Skin of body (tissue), 2 donors: ENCODE measurements around the gene LRRC15. TPM values are rescaled to one million over a fixed set of nuclear protein-coding genes. Genes with fewer than 3 reads are reported as not detected.

Source experiments
- DNase-seq: peaks from one replicate; lab custom pipeline; 2025; lab: John Stamatoyannopoulos, UW
- total RNA-seq: library from RNA; depleted of rRNA; stranded (reverse); fragments of >200 nt; gene quantifications from one replicate; pipeline ENCODE4 v1.2.3, GENCODE V29; 2014

The LRRC15 gene
- total RNA-seq, 1 donor from 2014 or later, result 23.6 TPM

DNA sequence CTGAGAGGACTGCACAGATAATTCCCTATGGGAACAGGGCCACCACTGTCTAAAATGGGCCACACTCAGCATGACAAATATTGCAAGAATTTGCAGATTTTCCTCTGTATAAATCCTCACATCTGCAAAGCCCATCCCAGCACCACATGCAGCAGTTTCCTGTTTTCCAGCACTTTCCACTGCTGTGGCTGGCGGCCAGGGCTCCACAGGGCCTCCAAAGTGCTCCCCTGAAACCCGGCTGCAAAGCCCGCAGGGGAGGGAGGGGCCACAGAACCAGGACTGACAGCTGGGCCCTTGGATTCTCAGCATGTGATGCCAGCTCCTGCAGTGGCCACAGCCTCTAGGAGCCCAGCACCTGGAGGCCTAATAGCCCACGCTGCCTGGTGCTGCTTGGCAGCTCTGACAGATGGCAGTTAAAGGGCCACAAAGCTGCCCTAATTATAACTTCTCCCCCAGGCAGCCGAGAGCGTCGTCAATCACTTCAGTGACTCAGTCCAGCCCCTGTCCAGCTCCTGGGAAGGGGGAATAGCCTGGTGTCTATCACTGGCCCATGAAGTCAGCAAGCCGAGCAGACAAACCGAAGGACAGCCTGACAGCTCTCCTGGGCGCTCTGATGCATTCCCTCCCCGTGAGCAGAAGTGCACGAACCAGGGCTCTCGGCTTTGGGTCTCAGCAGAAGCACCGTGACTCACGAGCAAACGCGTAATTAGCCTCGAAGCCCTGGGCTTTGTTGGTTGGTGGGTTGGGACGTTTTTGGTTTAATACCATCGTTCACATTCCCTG, 4.7 kb downstream of the LRRC15 start:
- DNase-seq, result peak; percentile 86

DNA sequence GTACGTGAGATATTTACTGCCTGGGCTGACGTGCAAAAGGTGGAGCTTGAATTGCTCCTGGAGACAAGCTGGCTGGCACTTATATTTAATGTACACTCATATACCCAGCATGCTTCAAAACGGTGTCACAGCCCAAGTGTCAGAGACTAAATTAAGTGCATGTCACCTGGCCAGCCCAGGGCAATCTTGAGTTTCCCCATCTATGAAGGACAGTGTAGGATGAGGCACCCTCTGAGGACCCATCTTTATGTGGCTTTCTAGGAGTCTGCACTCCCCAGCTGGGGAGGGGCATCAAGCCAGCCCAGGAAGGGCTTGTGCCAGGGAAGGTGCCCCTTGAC, 5.3 kb downstream of the LRRC15 start:
- DNase-seq, result no peak

DNA sequence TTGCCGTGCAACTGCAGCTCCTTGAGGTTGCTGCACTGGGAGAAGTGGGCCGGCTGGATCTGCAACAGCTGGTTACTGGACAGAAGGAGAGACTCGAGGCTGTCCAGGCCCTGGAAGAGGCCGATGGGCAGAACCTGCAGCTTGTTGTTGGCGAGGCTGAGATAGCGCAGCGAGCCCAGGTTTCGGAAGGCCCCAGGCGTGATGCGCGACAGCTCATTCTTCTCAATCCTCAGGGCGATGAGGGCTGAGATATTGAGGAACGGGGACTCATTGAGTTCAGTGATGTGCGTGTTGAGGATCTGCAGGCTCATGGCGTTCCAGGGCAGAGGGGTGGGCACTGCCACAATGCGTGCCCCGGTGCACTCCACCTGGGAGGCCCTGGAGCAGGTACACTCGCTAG, 9.0 kb downstream of the LRRC15 start:
- DNase-seq, result no peak

DNA sequence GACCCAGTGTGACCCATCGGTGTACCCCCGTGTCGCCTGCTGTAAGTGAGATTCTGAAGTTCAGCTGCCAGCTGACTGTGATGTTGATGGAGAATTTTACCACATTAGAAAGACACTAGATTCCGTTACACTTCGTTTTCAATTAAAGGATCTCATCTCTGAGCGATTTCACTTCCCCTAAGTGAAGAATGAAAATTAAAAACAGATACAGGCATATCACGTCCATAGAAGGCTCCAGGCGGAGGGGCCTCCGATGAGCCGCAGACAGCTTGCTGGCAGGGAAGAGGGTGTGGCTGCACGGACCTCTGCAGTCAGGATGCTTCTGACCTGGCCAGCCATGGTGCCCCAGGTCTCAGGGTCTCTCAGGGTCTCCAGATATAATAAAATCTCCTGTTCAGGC, 11.9 kb downstream of the LRRC15 start:
- peak; percentile 45 for DNase-seq

DNA sequence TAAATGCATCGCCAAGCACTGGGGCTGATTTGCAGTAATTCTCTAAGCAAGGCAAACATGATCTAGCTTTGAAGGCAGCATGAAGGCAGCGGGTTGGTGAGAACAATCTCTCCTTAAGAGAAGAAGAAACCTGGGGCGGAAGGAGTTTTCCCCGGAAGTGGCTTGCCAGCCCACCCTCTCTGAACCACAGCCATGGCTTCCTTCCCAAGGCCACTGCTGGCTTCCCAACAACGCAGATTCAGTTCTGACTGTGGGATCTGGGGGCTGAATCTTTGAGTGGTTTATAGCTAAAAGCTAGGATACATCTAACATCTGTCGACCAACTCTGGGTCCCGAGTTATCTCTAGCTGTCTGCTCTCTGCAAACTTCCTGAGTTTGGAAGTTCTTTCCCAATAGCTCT, 14.2 kb downstream of the LRRC15 start:
- DNase-seq, result no peak

DNA sequence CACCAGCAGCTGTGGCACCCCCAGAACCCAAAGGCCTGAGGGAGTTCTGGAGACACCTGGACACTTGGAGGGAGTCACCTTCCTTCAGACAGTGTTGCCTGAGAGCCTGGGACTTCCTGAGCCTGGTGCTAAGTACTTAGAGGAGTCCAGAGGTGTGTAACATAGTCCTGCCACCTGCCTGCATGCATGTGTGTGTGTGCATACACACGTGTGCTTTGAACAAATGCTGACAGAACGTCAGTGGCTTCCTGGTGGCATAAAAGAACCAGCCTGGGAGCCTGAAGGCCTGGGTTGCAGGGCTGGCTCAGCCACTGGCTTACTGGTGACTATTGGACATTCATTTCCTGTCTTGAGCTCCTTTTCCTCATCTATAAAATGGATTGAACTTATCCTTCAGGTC, 15.2 kb downstream of the LRRC15 start:
- no peak for DNase-seq

DNA sequence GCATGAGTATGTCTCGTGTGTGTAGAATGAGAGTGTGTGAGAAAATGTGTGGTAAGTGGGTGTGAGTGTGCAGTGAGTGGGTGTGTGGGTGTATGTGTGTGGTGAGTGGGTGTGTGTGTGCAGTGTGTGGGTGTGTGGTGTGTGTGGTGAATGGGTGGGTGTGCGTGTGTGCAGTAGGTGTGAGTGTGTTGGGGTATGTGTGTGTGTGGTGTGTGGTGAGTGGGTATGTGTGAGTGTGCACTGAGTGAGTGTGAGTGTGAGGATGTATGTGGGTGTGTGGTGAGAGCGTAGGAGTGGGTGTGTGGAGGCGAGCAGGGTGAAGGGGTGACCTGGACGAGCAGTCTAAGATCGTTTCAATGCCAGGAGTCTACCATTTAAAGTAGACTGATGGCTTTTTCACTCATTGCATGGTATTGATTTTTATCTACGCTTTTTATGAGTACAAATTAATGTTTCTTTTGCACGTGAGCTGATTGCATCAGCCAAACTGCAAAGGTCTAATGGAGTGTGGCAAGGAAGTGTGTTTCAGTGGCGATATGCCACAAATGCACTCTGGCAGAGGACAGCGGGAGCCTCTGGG, 16.8 kb downstream of the LRRC15 start:
- DNase-seq, result no peak

DNA sequence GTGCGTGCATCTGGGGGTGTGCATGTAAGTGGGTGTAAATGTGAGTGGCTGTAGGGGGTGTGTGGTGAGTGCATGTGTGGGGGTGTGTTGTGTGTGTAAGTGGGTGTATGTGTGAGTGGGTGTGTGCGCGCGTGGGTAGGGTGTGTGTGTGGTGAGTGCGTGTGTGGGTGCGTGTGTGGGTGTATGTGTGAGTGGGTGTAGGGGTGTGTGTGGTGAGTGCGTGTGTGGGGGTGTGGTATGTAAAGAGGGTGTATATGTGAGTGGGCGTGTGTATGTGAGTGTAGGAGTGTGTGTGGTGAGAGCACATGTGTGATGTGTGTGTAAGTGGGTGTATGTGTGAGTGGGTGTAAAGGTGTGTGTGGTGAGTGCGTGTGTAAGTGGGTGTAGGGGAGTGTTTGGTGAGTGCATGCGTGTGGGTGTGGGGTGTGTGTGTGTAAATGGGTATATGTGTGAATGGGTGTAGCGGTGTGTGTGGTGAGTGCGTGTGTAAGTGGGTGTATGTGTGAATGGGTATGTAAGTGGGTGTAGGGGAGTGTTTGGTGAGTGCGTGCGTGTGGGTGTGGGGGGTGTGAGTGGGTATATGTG, 17.5 kb downstream of the LRRC15 start:
- no peak for DNase-seq

DNA sequence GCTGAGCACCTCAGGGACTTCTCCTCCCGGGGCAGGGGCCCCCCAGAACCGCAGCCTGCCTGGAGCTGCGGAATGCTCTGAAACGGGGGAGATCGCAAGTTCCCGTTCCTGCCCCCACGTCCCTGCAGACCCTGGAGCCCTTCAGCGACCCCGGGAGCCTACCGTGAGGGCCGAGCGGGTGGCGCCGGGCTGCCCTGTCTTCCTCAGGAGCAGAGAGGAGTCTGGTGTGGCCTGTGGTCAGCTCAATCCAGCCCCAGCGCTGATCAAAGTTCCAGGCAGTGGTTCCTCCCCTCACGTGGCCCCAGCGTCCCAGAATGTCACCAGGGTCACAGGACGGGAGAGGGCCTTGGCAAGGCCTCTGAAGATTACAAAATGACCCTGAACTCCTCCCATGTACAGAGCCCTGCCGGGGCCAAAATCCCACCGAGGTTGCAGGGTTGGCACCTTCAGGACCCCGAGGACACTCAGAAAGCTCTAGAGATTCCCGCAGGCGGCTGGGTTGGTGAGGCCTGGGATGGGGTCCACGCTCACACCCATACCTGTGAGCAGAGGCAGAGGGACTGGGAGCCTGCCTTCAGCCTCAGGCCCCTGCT, 18.4 kb downstream of the LRRC15 start, which contains the start of gene CPN2:
CPN2 (minus strand) TSS at position 249 of the 593 bp plus-strand sequence. CDS start 8,626 bp downstream, outside the sequence.
- DNase-seq, result no peak

DNA sequence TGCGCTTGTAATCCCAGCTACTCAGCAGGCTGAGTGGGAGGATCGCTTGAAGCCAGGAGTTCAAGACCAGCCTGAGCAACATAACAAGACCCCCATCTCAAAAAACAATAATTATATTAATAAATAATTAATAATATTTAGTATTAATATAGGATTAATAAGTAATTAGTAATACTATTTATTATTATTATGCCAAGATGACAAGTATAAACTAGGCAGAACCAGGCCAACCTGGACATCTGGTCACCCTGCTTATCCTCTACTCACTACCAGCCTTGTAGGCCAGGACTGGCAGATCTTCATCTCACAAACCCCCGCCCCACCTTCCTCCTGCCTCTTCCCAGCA, 18.8 kb downstream of the LRRC15 start:
- DNase-seq, result no peak

DNA sequence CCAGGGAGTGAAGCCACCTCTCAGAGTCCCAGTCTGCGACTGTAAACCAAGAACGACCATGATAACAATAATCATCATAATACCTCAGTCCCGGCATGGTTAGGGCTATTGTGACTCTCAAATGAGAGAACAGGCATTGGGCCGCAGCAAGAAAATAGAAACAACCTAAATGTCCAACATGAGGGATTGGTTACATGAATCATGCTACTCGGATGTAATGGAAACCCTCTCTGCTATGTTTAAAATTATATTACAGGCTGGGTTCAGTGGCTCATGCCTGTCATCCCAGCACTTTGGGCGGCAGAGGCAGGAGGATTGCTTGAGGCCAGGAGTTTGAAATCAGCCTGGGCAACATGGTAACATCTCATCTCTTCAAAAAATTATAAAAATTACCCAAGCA, 21.2 kb downstream of the LRRC15 start:
- DNase-seq, result peak; percentile 22

DNA sequence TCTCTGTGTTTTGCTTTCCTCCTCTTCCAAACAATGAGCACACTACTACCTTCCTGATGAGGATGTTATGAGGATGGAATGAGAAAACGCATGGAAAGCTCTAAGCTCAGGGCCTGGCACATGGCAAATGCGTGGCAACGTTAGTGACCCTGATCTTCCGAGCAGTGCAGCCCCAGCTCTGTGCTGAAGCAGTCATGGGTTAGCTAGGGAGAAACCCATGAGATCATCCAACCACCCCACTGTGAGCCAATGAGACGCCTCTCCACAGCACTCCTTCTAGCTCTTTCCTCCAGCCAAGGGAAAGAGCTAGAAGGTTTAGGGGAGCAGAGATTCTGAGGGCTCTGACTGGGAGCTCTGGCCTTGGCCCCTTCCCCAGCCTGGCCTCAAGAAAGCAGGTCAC, 22.9 kb downstream of the LRRC15 start:
- no peak for DNase-seq

DNA sequence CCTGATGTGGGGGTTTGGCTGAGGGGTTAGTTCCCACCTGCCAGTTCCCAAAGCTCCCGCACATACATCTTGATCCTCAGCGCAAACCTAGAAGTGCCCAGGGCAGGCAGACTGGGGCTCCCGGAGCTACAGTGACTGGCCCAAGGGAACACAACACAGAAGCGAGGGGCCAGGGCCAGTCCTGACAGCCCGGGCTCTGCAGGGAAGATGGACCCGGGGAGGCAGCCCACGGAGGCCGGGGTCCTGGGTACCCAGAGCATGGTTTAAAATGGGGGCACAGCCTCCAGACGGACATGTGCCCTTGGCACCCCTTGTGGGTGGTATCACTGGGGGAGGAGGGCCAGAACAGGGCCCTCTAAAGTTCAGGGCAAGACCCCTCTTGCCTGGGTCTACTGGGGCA, 23.5 kb downstream of the LRRC15 start:
- DNase-seq, result no peak

DNA sequence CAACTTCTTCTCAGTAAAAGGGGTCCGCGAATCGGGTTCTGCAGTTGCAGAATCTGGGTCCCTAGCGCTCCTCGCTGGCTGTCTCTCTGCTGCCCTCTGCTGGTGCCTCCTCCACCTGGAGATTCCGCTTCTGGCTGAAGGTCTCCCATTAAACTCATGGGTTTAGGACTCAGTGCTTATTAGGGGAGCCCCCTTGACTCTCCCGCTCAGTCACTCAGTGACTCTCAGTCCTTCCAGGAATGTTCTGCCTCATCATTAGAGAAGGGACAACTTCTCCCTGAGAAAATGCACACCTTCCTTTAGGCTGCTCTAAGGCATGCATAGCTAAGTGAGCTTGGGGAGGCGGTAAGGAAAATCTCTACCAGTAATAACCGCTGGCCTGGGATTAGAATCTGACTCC, 25.5 kb downstream of the LRRC15 start:
- DNase-seq, result peak; percentile 44

DNA sequence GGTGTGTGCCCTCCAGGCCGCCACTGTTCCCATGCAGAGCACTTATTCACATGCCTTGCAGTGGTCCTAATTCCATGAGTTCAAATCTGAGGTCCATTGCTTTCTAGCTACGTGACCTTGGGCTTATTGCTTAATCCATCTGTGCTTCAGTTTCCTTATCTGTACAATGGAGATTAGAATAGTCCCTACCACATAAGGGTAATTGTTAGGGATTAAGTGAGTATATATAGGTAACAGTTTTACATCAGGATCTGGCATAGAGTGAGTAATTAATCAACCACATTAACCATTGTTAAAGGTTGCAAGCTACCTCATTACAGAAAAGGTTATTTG, 26.0 kb downstream of the LRRC15 start:
- DNase-seq, result no peak

DNA sequence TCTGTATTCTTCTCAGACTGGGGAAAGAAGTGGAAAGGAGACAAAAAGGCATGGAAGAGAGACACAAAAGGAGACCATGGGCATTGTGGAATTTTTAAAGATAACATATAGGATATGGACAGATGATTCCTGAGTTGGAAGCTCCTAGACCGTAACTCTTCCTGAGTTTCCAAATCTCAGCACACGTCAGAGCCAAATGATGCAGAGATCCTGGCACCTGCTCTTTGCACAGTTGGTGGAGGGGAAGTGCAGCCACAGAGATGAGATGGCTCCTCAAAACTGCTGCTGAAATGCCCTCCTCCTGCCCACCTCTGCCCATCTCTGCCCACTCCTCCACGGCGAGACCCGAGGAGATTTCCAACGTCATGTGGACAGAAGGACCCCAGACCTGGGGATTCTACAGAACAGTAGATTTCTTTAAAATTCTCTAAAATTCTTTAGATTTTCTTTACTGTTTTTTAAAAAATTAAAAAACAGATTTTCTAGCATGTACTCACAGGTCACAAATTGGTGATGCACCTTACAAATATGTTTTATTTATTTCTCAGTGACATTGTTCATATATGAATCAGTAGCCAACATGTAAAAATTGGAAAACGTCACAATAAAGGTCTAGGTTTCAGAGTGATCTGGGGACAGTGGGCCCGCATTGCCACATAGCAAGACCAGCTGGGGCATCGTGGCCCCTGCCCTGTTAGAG, 26.5 kb downstream of the LRRC15 start:
- DNase-seq, result no peak

DNA sequence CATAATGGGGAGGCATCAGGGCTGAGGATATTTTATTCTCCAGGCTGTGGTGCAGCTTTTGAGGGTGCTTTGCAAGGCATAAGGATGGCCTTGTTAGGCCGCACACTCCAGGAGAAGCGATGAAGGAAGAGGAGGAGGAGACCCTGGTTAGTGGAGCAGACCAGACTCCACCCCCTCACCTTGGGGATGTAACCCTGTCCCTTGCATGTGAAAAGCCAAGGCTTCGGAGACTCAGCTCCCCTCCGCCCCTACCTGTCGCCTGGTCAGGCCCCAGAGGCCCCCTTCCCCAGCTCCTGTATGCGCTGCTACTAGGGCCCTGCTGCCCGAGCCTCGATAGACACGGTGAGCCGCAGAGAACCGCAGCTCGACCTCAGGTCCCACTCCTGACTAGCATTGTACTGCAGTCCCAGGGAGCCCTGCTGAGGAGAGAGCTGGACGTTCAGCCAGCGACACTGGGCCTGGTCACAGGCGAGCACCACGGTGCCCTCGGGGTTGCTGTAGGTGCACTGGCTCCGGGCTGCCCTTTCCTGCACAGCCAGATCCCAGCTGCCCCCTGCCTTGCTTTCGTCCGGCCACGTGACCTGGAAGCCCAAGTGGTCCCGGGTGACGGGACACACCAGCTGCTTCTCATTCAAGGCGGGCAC, 28.7 kb downstream of the LRRC15 start:
- no peak for DNase-seq

DNA sequence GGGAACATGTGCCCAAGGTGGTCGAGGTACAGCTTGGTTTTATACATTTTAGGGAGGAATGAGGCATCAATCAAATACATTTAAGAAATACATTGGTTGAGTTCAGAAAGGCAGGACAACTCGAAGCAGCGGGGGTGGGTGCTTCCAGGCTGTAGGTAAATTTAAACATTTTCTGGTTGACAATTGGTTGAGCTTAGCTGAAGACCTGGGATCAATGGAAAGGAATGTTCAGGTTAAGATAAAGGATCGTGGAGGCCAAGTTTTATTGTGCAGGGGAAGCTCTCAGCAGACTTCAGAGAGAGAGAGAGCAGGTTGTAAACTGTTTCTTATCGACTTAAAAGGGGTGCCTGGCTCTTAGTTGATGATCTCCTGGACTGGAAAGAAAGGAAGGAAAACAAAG, 29.7 kb downstream of the LRRC15 start:
- DNase-seq, result no peak

DNA sequence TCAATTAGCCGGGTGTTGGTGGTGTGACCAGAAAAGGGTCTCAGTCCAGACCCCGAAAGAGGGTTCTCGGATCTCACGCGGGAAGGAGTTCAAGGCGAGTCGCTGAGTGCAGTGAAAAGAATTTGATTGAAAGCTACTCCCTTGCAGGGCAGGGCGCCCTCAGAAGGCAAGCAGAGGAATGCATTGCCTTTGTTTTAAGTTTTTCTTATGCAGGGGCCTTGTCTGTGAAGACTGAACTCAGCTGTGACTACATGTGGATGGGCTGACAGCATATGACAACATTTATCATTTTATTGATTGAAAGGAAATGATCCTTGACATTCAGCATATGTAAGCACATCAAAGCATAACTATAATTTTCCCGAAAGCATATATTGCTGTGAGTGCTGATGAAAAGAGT, 30.2 kb downstream of the LRRC15 start:
- no peak for DNase-seq

DNA sequence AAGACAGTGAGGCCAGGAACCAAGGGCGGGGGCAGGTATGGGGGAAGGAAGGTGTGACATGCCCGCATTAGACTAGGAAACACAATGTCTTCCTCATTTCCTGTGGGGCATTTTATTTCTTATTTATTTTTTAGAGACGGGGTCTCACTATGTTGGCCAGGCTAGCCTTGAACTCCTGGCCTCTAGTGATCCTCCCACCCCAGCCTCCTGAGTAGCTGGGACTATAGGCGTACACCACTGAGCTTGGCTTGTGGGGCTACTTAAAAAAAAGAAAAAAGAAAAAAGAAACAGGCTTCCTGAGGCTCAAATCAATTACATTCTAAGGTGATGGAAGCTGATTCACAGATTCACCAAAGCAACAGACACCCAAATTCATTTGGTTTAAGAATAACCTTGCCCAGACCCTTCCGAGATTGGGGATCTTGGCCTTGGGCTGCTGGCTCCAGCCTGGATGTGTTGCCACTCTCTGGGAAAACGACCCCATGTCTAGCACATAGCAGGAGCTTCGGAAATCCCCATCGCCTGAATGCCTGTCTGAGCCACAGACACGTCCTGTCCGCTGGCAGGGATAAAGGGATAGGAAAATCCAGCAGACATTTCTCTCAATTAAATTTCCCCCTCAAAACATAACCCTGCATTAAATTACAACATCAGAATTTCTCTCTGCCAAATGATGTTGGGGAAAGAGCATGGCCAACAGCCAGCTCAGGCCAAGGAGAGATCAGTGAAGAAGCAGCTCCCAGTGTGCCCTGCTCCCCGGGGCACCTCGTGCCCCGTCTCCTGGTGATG, 31.4 kb downstream of the LRRC15 start:
- DNase-seq, result no peak
